Left lung (tissue), 10 donors: Measurements from ENCODE around the gene DISP3. TPM values are rescaled to one million over a fixed set of nuclear protein-coding genes. Genes with fewer than 3 reads are reported as not detected.

Source experiments
- ATAC-seq: fragments of 200-7000 bp; cut with Tn5 transposase; one replicate; pipeline ENCODE4 v1.9.1; 2020; ENCODE audit warnings: moderate library complexity
- DNase-seq, 4 donors: peaks; one replicate each; pipeline ENCODE4 v3.0.0-alpha.2; 2013 to 2020
- H3K27ac ChIP-seq, 2 donors: fragments of 200-600 bp; sonication (generic) in 1 of 2; one replicate each; pipeline versions ENCODE4 v1.5.0 to v1.8.0; 2020 to 2021
- H3K27me3 ChIP-seq, 2 donors: fragments of 200-600 bp; sonication (generic) in 1 of 2; one replicate each; pipeline versions ENCODE4 v1.5.0 to v1.8.0; 2020 to 2021
- H3K36me3 ChIP-seq, 2 donors: fragments of 200-600 bp; sonication (generic) in 1 of 2; one replicate each; pipeline versions ENCODE4 v1.5.0 to v1.8.0; 2020 to 2021
- H3K4me1 ChIP-seq, 2 donors: fragments of 200-600 bp; one replicate each; pipeline ENCODE4 v1.8.0; 2021
- H3K4me3 ChIP-seq, 2 donors: fragments of 200-600 bp; sonication (generic) in 1 of 2; one replicate each; pipeline versions ENCODE4 v1.5.0 to v1.8.0; 2020 to 2021; ENCODE audit warnings: mild to moderate bottlenecking in 1 of 2
- H3K9me3 ChIP-seq, 2 donors: fragments of 200-600 bp; sonication (generic) in 1 of 2; one replicate each; pipeline versions ENCODE4 v1.5.0 to v1.8.0; 2020 to 2021
- intact Hi-C, 2 donors: fragments of 100-400 bp; cut with DNase I; formaldehyde crosslinking; loops; one replicate each; pipeline versions ENCODE4 v1.11.2 to v1.14.2; 2022
- polyA plus RNA-seq, 6 donors: library from polyadenylated mRNA; unstranded; fragments of 120-200 nt; gene quantifications; one replicate each; pipeline ENCODE4 v1.2.1, GENCODE V29; 2013; ENCODE audit not compliant: insufficient read length in 6 of 6
- total RNA-seq, 2 donors: library from RNA; stranded (reverse); fragmentation: NEBNext Ultra II Directional; extraction: Animal tissue kit (Norgen Biotek cat#: 25700); gene quantifications; one replicate each; pipeline ENCODE4 v1.2.1, GENCODE V29; 2021
- TF ChIP-seq, protein P1 (sequence below), 2 donors: fragments of 200-600 bp; sonication (generic) in 1 of 2; IDR thresholded peaks; one replicate each; pipeline versions ENCODE4 v1.5.0 to v1.8.0; 2021; ENCODE audit warnings: antibody characterized with exemption in 2 of 2
- donor health status: DM: no; HTN: yes; CAD: no.
- donor health status: DM: no; HTN: no; CAD: no.

The DISP3 gene
- total and polyA plus RNA-seq, 8 donors, result 0.05 to 0.98 (median 0.53) TPM

- Histone ChIP-seq H3K4me3 (no peak overlapping the region), H3K4me1 (no peaks in the 10 kb centered on the region), H3K27ac (no peak overlapping the region), H3K27me3 (peaks cover 0 to 79% of the 10 kb centered on the region in 2 donors), H3K36me3 (no peaks in the 10 kb centered on the region), H3K9me3 (no peaks in the 10 kb centered on the region)
- TF ChIP-seq, protein P1, sequence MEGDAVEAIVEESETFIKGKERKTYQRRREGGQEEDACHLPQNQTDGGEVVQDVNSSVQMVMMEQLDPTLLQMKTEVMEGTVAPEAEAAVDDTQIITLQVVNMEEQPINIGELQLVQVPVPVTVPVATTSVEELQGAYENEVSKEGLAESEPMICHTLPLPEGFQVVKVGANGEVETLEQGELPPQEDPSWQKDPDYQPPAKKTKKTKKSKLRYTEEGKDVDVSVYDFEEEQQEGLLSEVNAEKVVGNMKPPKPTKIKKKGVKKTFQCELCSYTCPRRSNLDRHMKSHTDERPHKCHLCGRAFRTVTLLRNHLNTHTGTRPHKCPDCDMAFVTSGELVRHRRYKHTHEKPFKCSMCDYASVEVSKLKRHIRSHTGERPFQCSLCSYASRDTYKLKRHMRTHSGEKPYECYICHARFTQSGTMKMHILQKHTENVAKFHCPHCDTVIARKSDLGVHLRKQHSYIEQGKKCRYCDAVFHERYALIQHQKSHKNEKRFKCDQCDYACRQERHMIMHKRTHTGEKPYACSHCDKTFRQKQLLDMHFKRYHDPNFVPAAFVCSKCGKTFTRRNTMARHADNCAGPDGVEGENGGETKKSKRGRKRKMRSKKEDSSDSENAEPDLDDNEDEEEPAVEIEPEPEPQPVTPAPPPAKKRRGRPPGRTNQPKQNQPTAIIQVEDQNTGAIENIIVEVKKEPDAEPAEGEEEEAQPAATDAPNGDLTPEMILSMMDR (IDR thresholded peaks at IDR 0.05), result no peak
- ATAC-seq (no peak), DNase-seq (no peak)
- intact Hi-C loops, result no loop called here
Measured at GRCh38 chr1:11564237-11564636, 85.3 kb downstream of the DISP3 start.

DNA sequence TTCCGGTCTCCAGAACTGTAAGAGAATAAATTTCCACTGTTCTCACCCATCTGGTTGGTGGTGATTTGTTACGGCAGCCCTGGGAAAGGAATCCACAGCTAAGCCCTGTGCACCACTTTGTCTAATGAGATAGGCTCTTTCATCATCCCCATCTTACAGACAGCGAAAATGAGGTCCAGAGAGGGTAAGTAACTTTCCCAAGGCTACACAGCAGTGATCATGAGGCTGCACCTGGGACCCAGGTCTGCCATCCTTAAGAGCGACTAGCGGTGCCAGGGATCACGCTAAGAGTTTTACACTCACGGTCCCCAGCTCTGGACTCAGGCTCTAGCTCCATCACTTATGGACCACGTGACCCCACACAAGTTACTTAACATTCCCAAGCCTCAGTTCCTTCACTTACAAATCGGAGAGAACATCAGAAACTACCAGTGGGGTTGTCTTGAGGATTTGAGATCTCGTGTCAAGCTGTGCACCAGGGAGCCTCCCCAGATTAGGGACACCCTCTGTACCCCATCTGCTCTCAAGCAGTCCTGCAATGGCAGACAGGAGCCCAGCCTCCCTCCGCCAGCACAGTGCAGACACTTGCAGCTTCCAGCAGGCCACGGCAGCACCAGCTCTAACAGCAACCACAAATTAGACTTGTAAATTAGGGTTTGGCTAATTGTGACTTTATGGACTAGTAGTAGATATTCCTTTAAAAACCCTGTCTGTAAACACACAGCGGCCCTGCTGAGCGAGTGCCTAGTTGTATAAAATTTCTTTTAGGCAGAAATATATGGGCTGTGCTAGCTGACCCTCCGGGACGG is 87.3 kb downstream of the DISP3 start:
- DNase-seq (no peak), ATAC-seq (no peak)
- H3K4me3 ChIP-seq, result no peak overlapping the region
- no peaks in the 10 kb centered on the region for H3K9me3 ChIP-seq
- peaks cover 0 to 80% of the 10 kb centered on the region in 2 donors for H3K27me3 ChIP-seq
- H3K36me3 ChIP-seq, result no peaks in the 10 kb centered on the region
- H3K27ac ChIP-seq, result no peak overlapping the region
- H3K4me1 ChIP-seq, result no peaks in the 10 kb centered on the region
- TF ChIP-seq, protein P1 (IDR thresholded peaks at IDR 0.05), result no peak
- intact Hi-C loops, result no loop called here

DNA sequence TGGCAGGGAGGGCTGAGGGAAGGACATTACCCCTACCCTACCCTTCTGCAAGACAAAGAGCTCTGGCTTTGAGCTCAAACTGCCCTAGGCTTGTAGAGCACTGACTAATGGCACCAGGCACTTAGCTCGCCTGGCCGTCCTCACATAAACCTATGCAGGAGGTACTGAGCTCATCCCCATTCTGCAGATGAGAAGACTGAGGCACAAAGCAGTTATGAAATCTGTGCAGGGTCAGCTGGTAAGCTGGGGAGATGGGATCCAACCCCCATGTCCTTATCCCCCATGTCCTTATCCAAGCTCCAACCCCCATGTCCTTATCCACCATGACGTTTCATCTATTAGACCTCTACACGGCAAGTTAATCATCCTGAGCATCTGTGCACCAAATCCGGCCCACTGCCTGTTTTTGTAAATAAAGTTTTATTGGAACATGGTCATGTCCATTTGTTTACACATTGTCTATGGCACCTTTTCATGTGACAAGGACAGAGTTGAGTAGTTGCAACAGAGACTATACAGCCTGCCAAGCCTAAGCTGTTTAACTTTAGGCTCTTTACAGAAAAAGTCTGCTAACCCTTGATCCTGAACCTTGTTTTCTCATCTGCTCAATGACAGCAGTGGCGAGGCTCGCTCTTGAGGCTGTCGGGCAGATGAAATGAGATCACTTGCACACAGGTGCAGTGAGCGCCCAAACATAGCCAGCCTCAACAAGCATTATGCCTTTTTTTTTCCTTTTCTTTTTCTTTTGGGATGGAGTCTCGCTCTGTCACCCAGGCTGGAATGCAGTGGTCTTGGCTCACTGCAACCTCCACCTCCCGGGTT is 88.5 kb downstream of the DISP3 start:
- Histone ChIP-seq H3K27me3 (peaks cover 0 to 81% of the 10 kb centered on the region in 2 donors), H3K36me3 (no peaks in the 10 kb centered on the region), H3K9me3 (no peaks in the 10 kb centered on the region), H3K27ac (no peak overlapping the region), H3K4me1 (no peaks in the 10 kb centered on the region), H3K4me3 (no peak overlapping the region)
- DNase-seq (no peak), ATAC-seq (no peak)
- intact Hi-C loops, result no loop called here
- TF ChIP-seq, protein P1 (IDR thresholded peaks at IDR 0.05), result no peak

GRCh38 chr1:11568687-11569086 is 89.7 kb downstream of the DISP3 start:
- Histone ChIP-seq H3K36me3 (no peaks in the 10 kb centered on the region), H3K4me1 (no peaks in the 10 kb centered on the region), H3K4me3 (no peak overlapping the region), H3K9me3 (no peaks in the 10 kb centered on the region), H3K27ac (no peak overlapping the region), H3K27me3 (peaks cover 0 to 69% of the 10 kb centered on the region in 2 donors)
- TF ChIP-seq, protein P1 (IDR thresholded peaks at IDR 0.05), result no peak
- DNase-seq (no peak), ATAC-seq (no peak)
- intact Hi-C loops, result no loop called here

- DNase-seq, result no peak
- TF ChIP-seq, protein P1 (IDR thresholded peaks at IDR 0.05), result no peak
- Histone ChIP-seq H3K9me3 (no peaks in the 10 kb centered on the region), H3K27me3 (peaks cover 0 to 60% of the 10 kb centered on the region in 2 donors), H3K4me1 (no peaks in the 10 kb centered on the region), H3K4me3 (no peak overlapping the region), H3K27ac (no peak overlapping the region), H3K36me3 (no peaks in the 10 kb centered on the region)
- no peak for ATAC-seq
- intact Hi-C loops, result no loop called here
Measured at GRCh38 chr1:11569551-11569950, 90.6 kb downstream of the DISP3 start.
